ENCODE measurements around the gene CHL1.

The CHL1 gene

DNA sequence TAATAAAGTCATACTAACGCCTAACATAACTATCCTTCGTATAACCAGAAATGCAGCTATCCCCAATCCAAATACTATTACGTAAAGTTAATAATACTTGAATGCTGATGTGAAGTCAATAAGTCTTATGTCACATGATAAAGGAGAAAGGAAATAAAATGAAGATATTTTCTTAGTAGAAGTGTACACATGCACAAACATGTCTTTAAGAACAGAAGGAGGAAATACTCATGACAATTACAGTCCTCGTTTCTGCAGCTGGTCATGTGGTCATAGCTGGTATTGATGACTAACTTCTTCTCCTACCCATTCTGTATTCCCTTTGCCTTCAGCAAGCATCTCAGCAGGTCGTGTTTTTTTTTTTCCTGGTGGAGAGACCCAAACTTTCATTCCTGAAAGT is 244.3 kb downstream of the CHL1 start:
- no peak overlapping the region for H3K27ac ChIP-seq (ENCODE audit: low read depth, low read length)
- H3K27me3 ChIP-seq (ENCODE audit: control insufficient read depth, low read length): no peaks in the 10 kb centered on the region
- H3K36me3 ChIP-seq (ENCODE audit: control insufficient read depth, low read length): no peaks in the 10 kb centered on the region
- no peaks in the 10 kb centered on the region for H3K9me3 ChIP-seq (ENCODE audit: control insufficient read depth, insufficient read depth, low read length)
- no peaks in the 10 kb centered on the region for H3K79me2 ChIP-seq (ENCODE audit: control insufficient read depth, low read length)
- TF ChIP-seq EZH2phosphoT487 (IDR thresholded peaks at IDR 0.05; ENCODE audit: borderline replicate concordance, low read length): no peak
- TF ChIP-seq, protein P1, sequence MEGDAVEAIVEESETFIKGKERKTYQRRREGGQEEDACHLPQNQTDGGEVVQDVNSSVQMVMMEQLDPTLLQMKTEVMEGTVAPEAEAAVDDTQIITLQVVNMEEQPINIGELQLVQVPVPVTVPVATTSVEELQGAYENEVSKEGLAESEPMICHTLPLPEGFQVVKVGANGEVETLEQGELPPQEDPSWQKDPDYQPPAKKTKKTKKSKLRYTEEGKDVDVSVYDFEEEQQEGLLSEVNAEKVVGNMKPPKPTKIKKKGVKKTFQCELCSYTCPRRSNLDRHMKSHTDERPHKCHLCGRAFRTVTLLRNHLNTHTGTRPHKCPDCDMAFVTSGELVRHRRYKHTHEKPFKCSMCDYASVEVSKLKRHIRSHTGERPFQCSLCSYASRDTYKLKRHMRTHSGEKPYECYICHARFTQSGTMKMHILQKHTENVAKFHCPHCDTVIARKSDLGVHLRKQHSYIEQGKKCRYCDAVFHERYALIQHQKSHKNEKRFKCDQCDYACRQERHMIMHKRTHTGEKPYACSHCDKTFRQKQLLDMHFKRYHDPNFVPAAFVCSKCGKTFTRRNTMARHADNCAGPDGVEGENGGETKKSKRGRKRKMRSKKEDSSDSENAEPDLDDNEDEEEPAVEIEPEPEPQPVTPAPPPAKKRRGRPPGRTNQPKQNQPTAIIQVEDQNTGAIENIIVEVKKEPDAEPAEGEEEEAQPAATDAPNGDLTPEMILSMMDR (IDR thresholded peaks at IDR 0.05; ENCODE audit: low read depth, low read length, poor library complexity, severe bottlenecking): no peak
- no peaks in the 10 kb centered on the region for H4K20me1 ChIP-seq (ENCODE audit: control insufficient read depth, insufficient read depth, low read depth, low read length)
- H3K9me2 ChIP-seq (replicated peaks; ENCODE audit: control insufficient read depth, low read length): no peaks in the 10 kb centered on the region
- H3F3A ChIP-seq (ENCODE audit: control insufficient read depth, insufficient read depth): no peaks in the 10 kb centered on the region
- H3K4me2 ChIP-seq (ENCODE audit: low read length): no peak overlapping the region
- no peak overlapping the region for H3K4me3 ChIP-seq (ENCODE audit: low read length)
- H3K4me1 ChIP-seq (ENCODE audit: control insufficient read depth, low read length): no peaks in the 10 kb centered on the region

DNA sequence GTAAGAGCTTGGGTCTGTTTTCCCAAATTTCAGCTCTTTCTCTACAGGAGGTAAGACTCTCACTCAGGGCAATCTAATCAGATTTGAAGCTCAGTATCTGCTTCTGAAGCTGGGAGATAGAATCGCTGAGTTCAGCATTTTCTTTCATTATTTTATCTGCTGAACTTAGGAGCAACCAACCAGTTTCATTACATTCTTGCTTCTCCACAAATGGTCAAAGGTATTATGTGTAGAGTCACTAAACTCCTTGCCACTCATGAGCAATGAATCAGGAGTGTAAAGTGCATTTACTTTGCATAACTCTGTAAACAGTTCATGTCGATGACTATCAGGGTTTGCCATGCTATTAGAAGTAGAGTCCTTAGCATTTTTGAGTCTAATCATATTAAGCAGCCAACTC is 249.4 kb downstream of the CHL1 start:
- H3K36me3 ChIP-seq (ENCODE audit: control insufficient read depth, low read length): no peaks in the 10 kb centered on the region
- H3K4me2 ChIP-seq (ENCODE audit: low read length): no peak overlapping the region
- H3K4me1 ChIP-seq (ENCODE audit: control insufficient read depth, low read length): no peaks in the 10 kb centered on the region
- no peaks in the 10 kb centered on the region for H3K9me3 ChIP-seq (ENCODE audit: control insufficient read depth, insufficient read depth, low read length)
- no peaks in the 10 kb centered on the region for H4K20me1 ChIP-seq (ENCODE audit: control insufficient read depth, insufficient read depth, low read depth, low read length)
- no peak overlapping the region for H3K27ac ChIP-seq (ENCODE audit: low read depth, low read length)
- TF ChIP-seq EZH2phosphoT487 (IDR thresholded peaks at IDR 0.05; ENCODE audit: borderline replicate concordance, low read length): no peak
- TF ChIP-seq, protein P1 (IDR thresholded peaks at IDR 0.05; ENCODE audit: low read depth, low read length, poor library complexity, severe bottlenecking): no peak
- H3K27me3 ChIP-seq (ENCODE audit: control insufficient read depth, low read length): no peaks in the 10 kb centered on the region
- no peak overlapping the region for H3K4me3 ChIP-seq (ENCODE audit: low read length)
- no peaks in the 10 kb centered on the region for H3K79me2 ChIP-seq (ENCODE audit: control insufficient read depth, low read length)
- H3F3A ChIP-seq (ENCODE audit: control insufficient read depth, insufficient read depth): no peaks in the 10 kb centered on the region
- no peaks in the 10 kb centered on the region for H3K9me2 ChIP-seq (replicated peaks; ENCODE audit: control insufficient read depth, low read length)

DNA sequence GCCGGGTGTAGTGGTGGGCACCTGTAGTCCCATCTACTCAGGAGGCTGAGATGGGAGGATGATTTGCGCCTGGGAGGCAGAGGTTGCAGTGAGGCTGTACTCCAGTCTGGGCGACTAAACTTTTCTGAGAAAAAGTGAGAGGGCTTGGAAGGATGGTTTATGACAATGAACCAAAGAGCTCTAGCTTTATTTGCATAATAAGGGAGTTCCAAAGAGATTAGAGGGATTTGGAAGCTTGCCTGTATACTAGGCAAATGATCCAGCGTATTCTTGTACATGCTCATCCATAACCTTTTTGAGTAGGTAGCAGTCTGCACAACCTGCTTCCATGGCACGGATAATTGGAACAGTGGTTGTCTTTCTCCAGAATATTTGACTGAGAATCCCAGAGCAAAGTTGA is 251.1 kb downstream of the CHL1 start:
- no peaks in the 10 kb centered on the region for H3K9me3 ChIP-seq (ENCODE audit: control insufficient read depth, insufficient read depth, low read length)
- H3K9me2 ChIP-seq (replicated peaks; ENCODE audit: control insufficient read depth, low read length): no peaks in the 10 kb centered on the region
- H3F3A ChIP-seq (ENCODE audit: control insufficient read depth, insufficient read depth): no peaks in the 10 kb centered on the region
- TF ChIP-seq EZH2phosphoT487 (IDR thresholded peaks at IDR 0.05; ENCODE audit: borderline replicate concordance, low read length): no peak
- TF ChIP-seq, protein P1 (IDR thresholded peaks at IDR 0.05; ENCODE audit: low read depth, low read length, poor library complexity, severe bottlenecking): no peak
- no peaks in the 10 kb centered on the region for H3K4me1 ChIP-seq (ENCODE audit: control insufficient read depth, low read length)
- no peaks in the 10 kb centered on the region for H3K79me2 ChIP-seq (ENCODE audit: control insufficient read depth, low read length)
- no peaks in the 10 kb centered on the region for H3K27me3 ChIP-seq (ENCODE audit: control insufficient read depth, low read length)
- H3K27ac ChIP-seq (ENCODE audit: low read depth, low read length): no peak overlapping the region
- no peak overlapping the region for H3K4me2 ChIP-seq (ENCODE audit: low read length)
- H3K4me3 ChIP-seq (ENCODE audit: low read length): no peak overlapping the region
- no peaks in the 10 kb centered on the region for H3K36me3 ChIP-seq (ENCODE audit: control insufficient read depth, low read length)
- H4K20me1 ChIP-seq (ENCODE audit: control insufficient read depth, insufficient read depth, low read depth, low read length): no peaks in the 10 kb centered on the region

DNA sequence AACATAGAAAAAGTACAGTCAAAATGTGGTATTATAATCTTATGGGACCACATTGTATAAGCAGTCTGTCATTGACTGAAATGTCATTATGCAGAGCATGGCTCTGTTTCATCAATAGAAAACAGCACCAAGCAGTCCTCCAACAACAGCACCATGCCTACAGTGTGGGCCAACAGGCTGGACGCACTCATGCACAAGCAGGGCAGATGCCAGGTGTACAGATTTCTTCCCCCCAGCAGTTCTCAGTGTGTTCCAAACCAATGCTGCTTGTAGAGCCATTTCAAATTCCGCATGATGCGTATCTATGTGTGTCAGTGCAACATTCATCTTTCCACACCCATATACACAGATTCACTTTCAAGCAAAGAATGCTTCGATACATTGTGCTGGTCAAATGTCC is 253.1 kb downstream of the CHL1 start:
- Histone ChIP-seq H3K9me2 (replicated peaks; ENCODE audit: control insufficient read depth, low read length) (no peaks in the 10 kb centered on the region), H3K9me3 (ENCODE audit: control insufficient read depth, insufficient read depth, low read length) (no peaks in the 10 kb centered on the region), H3K4me1 (ENCODE audit: control insufficient read depth, low read length) (no peaks in the 10 kb centered on the region), H3K79me2 (ENCODE audit: control insufficient read depth, low read length) (no peaks in the 10 kb centered on the region), H3K27ac (ENCODE audit: low read depth, low read length) (no peak overlapping the region), H3F3A (ENCODE audit: control insufficient read depth, insufficient read depth) (no peaks in the 10 kb centered on the region), H3K4me3 (ENCODE audit: low read length) (no peak overlapping the region), H3K36me3 (ENCODE audit: control insufficient read depth, low read length) (no peaks in the 10 kb centered on the region), H3K27me3 (ENCODE audit: control insufficient read depth, low read length) (no peaks in the 10 kb centered on the region), H3K4me2 (ENCODE audit: low read length) (no peak overlapping the region), H4K20me1 (ENCODE audit: control insufficient read depth, insufficient read depth, low read depth, low read length) (no peaks in the 10 kb centered on the region)
- TF ChIP-seq, protein P1 (IDR thresholded peaks at IDR 0.05; ENCODE audit: low read depth, low read length, poor library complexity, severe bottlenecking): no peak
- no peak for TF ChIP-seq EZH2phosphoT487 (IDR thresholded peaks at IDR 0.05; ENCODE audit: borderline replicate concordance, low read length)
